Medulla oblongata (tissue), 1 donor: Measurements from ENCODE around the gene COX19.

Experiments
- DNase-seq: peaks from one replicate; pipeline ENCODE4 v3.0.0-alpha.2; 2015; ENCODE audit errors: extremely low spot score

The COX19 gene

DNA sequence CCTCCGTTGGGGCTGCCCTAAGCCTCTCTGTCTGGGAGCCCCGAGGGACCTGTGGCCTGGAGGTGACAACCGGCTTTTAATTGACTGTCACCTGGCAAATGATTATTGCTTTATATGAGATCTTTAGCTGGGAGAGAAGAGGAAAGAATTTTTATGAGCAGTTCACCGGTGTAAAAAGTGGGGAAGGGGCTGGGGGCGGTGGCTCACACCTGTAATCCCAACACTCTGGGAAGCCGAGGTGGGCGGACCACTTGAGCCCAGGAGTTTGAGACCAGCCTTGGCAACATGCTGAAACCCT, 2.6 kb upstream of the COX19 start:
- no peak for DNase-seq

DNA sequence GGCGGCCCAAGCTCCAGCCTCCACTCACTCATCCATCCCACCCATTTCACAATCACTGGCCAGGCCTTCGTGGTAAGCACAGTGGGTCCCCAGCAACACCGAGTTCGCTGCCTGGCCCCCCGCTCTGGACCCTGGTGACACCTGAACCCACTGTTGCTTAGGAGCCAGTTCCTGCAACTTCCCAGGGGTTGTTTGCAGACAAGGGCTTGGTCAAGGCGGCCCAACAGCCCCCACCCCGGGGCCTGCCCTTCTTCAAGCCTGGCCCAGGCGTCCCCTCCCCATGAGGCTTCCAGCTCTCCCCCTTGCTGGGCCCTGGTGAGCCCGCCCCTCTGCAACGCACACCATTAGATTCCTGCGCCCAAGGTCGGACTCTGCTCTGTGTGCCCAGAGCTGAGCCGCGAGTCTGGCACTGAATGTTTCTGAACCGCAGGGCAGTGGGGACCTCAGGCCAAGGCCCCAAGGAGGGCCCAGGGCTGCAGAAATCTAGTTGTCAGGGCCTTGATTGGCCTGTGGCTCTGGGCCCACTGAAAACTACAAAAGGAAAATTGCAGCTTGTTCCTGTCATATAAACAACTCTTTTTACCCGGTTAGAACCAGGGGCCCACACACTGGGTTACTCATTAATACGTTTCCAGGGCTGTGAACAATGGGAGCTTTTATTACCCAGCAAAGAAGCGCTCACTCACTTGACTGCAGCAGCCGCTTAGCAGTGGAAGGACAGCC, 2.1 kb upstream of the COX19 start:
- peak; percentile 95 for DNase-seq

DNA sequence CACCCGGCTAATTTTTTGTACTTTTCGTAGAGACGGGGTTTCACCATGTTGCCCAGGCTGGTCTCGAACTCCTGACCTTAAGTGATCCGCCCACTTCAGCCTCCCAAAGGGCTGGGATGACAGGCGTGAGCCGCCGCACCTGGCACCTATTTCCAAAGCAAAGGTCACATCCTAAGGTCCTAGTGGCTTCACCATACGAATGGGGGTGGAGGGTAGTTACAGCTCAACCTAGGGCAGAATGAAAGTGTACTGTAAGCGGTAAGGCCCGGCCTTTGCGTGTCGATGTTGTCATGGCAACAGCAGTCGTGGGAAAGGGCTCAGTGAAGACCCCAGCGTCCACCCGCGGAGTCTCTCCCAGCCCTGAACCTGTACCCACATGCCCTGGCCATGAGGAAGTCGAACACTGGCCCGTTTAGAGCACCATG, 1.6 kb upstream of the COX19 start:
- no peak for DNase-seq

DNA sequence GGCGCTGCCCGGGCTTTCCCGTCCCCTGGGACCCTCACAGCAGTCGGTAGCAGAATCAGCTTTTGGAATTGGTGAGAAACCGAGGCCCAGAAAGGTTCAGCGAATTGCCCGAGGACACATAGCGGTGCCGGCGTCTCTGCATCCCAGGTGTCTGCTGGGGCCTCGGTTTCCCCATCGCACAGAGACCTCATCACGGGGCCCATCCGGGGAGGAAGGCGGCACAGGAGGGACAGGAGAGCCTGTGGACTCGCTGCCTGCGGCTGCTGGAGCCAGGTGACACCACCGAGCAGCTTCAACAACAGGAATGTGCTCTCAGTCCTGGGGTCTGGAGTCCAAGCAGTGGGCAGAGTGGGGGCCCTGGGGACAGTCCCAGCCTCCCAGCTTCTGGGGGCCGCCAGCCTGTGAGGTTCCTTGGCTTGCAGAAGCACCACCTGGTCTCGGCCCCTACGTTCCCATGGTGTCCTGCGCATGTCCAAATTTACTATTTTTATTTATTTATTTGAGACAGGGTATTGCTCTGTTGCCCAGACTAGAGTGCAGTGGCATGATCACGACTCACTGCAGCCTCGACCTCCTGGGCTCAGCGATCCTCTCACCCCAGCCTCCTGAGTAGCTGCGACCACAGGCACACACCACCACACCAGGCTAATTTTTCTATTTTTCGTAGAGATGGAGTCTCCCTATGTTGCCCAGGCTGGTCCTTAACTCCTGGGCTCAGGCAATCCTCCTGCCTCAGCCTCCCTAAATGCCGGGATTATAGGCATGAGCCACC, 539 bp upstream of the COX19 start:
- DNase-seq = no peak

DNA sequence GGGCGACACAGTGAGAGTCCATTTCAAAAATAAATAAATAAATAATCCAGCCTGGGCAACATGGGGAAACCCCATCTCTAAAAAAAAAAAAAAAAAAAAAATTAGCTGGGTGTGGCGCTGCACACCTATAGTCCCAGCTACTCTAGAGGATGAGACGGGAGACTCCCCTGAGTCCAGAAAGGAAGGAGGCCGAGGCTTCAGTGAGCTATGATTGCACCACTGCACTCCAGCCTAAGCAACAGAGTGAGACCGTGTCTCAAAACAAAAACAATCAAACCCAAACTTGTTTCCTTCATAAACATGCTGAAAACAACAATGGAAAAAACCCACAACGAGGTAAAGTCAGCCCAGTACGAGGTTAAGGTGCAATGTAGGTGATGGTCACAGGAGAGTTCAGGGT, 1.2 kb downstream of the COX19 start:
- DNase-seq = no peak

DNA sequence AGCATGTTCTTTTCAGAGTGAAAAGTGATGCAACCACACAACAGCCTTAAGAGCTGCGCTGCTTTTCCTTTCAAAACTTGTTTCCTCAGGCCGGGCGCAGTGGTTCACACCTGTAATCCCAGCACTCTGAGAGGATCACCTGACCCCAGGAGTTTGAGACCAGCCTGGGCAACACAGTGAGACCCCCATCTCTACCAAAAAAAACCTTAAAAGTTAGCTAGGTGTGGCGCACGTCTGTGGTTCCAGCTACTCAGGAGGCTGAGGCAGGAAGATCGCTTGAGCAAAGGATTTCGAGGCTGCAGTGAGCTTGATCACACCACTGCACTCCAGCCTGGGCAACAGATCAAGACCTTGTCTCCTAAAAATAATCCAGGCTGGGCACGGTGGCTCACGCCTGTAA, 2.0 kb downstream of the COX19 start:
- DNase-seq = no peak

DNA sequence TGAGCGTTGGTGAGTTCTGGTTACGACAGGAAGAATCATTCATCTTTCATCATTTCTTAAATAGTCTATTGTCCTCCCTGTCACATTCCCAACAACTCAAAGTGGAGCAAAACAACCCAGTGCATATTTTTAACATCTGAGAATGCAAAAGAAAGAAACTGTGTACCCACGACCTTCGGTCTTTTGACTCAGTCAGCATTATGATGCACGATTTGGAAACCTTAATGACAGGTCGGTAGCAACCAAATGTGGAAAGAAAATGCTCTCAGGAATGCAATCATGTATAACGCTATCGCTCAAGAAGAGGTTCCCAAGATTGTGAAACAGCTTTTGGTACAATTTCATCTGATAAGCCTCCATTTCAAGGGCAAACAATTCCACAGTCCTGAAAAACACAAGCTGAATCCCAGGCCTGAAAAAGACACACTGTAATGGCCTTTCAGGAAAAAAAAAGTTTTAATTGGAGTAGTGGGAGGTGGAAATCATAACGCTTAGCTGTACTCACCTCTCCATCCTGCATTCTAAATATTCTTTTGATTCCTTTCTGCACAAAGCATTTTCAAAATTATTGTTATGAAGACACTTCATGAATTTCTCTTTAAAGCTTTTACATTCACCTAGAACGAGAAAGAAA, 2.6 kb downstream of the COX19 start:
- DNase-seq = no peak

DNA sequence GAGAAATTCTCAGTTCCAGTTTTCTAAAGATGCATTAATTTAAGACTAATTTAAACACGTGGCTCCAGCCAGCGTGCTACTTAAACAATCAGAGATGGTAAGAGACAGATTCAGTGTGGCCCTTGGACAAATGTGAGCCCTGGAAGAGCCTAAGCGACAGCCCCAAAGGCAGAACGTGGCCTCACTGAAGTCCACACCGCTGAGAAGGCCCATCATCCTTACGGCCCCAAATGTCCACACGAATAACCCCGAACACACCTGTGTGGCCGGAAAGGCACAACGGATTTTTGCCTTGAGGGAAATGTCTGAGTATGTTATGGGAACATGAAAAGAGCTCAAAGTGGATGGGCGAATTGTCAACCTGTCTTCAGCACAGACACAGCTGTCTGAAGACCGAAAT, 3.2 kb downstream of the COX19 start:
- no peak for DNase-seq

DNA sequence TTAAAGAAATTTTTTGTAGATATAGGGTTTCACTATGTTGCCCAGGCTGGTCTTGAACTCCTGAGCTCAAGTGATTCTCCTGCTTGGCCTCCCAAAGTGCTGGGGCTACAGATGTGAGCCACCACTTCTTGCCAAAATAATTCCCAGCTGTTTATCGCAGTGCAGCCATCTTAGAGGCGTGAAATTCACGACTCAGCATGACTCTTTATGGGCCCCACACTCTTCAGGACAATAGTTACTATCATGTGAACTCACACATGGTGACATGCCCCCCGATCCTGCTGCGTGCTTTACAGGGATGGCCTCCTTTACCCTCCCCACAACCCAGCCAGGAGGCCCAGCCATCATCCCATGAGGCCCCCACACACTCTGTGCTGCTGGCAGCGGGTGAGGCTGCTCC, 4.6 kb downstream of the COX19 start:
- no peak for DNase-seq

DNA sequence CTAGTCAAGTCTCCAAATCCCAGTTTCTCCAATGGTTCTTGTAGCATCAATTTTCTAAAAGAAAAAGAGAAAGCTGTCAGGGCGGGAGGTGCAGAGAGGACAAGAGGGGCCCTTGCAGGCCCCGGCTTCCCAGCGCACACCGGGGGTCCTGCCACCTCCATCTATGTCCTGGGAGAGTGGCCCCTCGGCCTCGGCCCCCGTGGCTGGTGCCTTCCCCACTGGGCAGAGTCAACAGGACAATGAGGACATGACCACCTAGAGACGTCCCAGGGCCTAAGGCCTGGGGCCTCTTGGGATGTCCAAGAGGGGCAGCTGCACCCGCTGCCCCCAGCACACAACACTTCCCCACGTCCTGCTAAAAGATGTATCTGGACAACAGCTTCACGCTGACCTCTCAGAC, 5.9 kb downstream of the COX19 start:
- no peak for DNase-seq

DNA sequence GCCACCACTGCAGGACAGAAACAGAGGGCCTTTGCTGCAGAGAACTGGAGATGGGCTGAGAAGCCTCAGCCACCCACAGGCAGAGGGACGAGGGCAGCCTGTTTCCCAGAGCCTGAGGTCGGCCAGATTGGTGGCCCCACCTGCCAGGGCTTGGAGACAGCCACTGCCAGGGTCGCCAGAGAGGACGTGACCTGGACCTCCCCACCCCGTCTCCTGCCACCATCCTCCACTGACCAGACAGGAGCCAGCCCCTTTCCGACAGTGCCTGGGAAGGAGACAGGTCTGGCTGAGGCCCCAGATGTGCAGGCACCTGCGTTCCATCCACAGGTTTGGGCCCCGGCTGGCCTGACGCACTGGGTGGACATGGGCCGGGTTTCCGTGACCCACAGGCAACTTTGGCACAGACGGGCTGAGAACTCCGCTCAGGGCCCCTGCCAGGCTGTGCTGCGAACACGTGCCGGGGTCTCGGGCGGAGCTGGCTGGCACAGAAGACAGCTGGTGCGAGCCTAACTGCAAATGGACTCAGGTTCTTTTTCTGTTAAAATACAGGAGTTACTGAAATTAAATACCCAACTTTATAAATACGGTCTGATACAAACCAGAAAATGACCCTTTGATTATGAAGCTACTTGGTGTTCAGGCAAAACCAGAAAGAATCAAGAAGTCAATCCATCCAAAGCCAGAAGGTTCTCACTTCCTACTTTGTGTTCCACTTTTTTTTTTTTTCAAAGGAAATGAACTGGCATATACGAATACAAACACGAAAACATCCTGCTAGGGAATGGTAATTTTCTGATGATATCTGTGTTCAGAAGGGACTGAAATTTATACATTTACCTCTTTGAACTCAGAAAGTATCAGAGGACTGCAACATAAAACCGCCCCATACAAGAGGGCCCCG, 6.9 kb downstream of the COX19 start:
- no peak for DNase-seq

DNA sequence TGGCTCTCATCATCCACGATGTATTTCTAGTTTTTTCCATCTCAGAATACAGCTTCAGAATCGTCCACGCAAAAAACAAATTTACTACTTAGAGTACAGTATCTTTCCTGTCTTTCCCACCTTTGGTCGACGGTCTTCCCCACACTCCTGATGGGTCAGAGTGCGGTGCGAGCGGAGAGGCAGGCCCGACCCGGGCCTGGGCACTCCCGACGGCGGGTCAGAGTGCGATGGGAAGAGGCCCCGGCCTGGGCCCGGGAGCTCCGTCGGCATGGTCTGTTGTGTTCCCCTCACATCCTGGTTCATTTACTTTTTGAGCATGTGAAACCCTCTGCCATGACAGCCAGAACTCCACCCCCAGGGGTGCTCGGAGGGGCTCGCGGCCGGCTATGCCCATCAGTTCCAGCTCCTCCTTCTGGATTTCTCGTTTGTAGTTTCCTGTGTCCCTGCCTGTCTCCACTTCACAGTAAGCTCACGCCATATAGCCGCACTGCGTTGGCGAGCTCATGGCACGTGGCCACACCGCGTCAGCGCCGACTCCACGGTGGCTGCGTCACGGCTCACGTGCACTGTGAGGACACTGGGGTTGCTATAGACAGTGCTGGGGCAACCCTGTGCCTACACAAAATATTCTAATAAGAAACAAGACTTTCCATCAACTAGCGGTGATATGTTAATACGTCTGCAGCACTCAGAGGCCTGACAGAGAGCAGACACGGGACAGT, 7.8 kb downstream of the COX19 start:
- no peak for DNase-seq

DNA sequence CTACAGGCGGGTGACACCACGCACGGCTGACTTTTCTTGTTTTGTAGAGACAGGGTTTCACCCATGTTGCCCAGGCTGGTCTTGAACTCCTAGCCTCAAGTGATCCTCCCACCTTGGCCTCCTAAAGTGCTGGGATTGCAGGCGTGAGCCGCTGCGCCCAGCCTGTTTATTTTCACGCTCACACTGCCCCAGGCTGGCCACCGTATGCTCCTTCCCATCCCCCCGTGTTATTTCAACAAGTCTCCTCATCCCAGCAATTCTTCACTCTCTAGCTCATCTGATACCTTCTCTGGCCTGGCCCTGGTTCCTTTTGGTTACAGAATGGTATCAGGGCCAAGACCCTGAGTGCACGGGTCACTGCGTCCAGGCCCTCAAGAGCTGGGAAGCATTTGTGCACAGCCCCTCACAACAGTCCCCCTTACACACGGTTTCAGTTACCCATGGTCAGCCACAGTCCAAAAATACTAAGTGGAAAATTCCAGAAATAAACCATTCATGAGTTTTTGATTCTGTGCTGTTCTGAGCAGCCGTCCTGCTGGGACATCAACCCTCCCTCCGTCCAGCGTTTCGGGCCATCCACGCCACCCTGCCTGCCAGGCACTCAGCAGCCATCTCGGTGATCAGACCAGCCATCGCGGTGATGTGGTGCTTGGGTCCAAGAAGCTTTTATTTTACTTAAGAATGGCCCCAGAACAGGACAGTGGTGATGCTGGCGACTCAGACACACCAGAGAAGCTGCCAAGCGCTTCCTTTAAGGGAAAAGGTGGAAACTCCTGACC, 8.9 kb downstream of the COX19 start:
- DNase-seq = no peak

DNA sequence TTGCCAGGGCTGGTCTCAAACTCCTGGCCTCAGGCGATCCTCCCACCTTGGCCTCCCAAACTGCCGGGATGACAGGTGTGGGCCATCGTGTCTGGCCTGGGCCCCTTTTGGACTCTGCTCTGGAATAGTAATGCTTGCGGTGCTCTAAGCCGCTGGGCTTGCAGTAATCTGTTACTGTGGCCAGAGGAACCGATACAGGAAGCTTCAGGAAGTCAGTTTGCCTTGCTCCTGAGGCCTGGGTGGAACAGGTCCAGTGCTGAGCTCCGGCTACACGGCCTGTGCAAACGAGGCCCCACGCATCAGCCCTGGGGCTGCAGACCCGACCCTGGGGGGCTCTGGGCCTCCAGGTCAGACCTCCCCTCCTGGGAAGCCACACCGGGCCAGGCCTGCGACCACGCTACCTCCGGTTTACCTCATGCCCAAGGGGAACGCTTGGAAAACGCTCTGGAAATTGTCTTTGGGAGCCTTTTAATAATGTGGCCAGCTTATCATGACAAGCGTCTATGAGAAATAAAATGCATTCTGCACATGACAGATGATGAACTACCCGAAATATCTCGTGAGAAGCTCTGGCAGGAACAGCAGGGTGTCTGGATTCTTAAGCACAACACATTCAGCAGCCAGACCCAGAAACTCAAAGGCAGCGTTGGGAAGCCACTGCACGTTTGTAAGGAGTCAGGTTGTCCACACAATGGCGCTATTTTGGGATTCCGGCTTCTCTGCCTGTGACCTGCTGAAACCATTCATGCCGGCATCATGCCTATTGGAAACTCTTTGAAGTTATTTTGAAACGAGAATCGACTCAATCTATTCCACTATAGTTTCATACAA, 10.7 kb downstream of the COX19 start:
- peak; percentile 73 for DNase-seq

DNA sequence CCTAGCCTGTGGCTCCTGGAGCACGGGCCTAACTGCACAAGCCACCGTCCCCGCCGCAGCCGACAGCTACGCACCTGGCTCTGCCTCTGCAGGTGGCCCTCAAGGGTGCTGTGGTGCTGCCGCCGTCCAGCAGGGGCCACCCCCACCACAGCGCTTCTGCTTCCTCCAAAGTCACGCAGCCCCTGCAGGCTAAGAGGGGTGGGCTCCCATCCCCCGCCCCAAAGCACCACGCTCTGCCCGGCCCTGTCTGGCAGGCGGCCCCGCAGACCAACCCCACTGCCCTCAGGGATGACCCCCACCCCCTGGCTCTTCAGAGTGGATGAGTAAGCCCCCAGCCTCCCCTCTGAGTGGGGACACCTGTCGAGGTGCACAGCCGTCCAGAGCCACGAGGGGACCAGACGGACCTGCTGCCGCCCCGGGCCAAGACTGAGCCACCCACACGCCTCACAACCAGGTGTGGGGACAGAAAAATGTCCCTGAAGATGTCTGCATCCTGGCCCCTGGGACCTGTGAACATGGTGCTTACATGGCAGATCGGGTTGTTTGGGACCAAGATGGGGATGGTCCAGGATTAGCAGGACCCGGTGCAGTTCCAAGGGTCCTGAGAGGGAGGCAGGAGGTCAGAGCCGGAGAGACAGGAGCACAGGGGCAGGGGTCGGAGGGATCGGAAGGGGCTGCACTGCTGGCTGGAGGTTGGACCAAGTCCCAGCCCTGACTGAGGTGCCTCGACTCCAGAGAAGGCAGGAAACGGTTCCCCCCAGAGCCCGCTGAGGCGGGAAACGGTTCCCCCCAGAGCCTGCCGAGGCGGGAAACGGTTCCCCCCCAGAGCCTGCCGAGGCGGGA, 11.9 kb downstream of the COX19 start:
- no peak for DNase-seq

DNA sequence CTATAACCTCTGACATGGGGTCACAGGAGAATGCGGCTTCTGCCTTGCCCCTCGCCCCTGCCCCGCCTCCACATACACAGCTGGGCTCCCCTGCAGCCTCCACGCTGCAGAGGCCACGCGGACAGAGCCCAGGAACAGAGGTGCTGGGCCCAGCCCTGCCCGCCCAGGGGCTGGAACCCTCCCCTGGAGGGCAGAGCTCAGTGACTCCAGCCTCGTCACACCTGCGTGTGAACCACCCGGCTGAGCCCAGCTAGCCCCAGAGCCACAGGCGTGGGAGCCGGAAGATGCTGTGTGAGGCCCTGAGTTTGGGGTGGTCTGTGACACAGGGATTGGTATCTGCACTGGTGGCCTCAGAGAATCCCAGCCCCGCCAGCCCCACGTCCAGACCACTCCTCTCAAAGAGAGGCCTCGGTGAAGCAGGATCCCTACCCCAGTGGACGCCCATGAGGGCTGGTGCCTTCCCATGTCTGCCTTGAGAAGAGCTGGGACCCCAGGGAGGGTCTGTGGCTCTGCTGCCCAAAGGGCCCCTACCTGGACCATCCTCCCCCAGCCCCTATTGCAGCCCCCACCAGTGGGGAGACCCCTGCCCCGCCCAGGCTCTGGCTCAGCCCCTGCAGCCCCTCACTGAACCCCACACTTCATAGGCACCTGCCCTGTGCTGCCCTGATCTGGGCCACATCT, 12.8 kb downstream of the COX19 start:
- no peak for DNase-seq

DNA sequence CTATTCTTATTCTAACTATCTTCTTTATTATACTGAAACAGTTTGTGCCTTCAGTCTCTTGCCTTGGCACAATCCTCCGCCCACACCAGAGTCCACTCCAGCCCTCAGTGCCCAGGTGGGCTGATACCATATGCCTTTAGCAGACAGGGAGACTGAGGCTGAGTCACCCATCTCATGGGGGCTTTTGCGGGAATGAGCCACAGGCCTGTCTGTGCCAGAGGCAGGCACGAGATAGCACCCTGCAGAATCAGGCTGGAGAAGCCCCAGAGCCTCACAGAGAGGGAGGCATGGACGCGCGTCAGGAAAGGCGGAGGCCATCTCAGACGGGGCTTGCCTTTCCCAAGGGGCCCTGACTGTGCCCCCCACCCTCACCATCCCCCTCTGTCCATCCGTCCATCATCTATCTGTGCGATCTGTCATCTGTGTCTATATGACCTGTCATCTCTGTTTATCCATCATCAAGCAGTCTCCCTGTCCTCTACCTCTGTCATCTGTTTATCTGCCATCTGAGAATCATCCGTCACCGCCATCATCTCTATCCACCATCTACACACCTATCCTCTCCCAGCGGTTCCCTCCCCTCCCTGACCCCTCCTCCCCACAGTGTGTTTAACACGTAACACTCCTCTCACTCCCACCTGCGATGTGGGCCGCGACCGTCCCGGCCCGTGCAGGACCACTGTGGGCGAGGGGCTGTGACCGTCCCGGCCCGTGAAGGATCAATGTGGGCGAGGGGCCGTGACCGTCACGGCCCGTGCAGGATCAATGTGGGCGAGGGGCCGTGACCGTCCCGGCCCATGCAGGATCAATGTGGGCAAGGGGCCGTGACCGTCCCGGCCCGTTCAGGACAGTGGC, 13.6 kb downstream of the COX19 start:
- DNase-seq = no peak
